NB4 (cell line): Measurements from ENCODE around the gene SLC25A11.

Experiments
- DNase-seq: peaks from one replicate; pipeline ENCODE4 v3.0.0; 2010; ENCODE audit warnings: low read depth
- H3K4me3 ChIP-seq: one replicate; pipeline ENCODE4 v1.5.1; 2011; ENCODE audit warnings: mild to moderate bottlenecking, low read depth, low read length, moderate library complexity
- CTCF ChIP-seq: IDR thresholded peaks from one replicate; pipeline ENCODE4 v1.5.1; 2012; ENCODE audit warnings: low read depth, low read length
- MAX ChIP-seq: IDR thresholded peaks from 2 replicates; pipeline ENCODE4 v1.6.1; 2011; ENCODE audit warnings: low read depth, low read length
- MYC ChIP-seq: IDR thresholded peaks from 2 replicates; pipeline ENCODE4 v1.6.1; 2011; ENCODE audit warnings: low read depth, low read length
- POLR2A ChIP-seq: IDR thresholded peaks from 2 replicates; pipeline ENCODE4 v1.6.1; 2011; ENCODE audit warnings: mild to moderate bottlenecking; ENCODE audit not compliant: insufficient read length; ENCODE audit errors: extremely low read depth

The SLC25A11 gene

GRCh38 chr17:4938688-4939545, 929 bp downstream of the SLC25A11 start:
- DNase-seq = no peak
- peak overlapping the region; percentile 88 for H3K4me3 ChIP-seq
- TF ChIP-seq MYC (no peak), MAX (no peak), POLR2A (no peak), CTCF (no peak)

GRCh38 chr17:4938069-4938491, 1.8 kb downstream of the SLC25A11 start:
- no peak for DNase-seq
- H3K4me3 ChIP-seq = no peak overlapping the region
- TF ChIP-seq MYC = no peak
- no peak for TF ChIP-seq POLR2A
- no peak for TF ChIP-seq CTCF
- TF ChIP-seq MAX = no peak

GRCh38 chr17:4937553-4937952, 2.3 kb downstream of the SLC25A11 start:
- TF ChIP-seq CTCF (no peak), POLR2A (no peak), MYC (no peak), MAX (no peak)
- no peak overlapping the region for H3K4me3 ChIP-seq
- no peak for DNase-seq

- H3K4me3 ChIP-seq = no peak overlapping the region
- DNase-seq = no peak
- TF ChIP-seq CTCF = no peak
- no peak for TF ChIP-seq POLR2A
- no peak for TF ChIP-seq MYC
- TF ChIP-seq MAX = no peak
These were observed 3.4 kb downstream of the SLC25A11 start for GRCh38 chr17:4936436-4936835.

GRCh38 chr17:4935650-4936049, 4.2 kb downstream of the SLC25A11 start:
- TF ChIP-seq CTCF (no peak), POLR2A (no peak), MAX (no peak), MYC (no peak)
- H3K4me3 ChIP-seq = no peak overlapping the region

More at GRCh38 chr17:4935650-4936049, 4.2 kb downstream of the SLC25A11 start:
- DNase-seq = no peak
